Calu3 (cell line): Measurements from ENCODE around the gene MTMR3. TPM values are rescaled to one million over a fixed set of nuclear protein-coding genes. Genes with fewer than 3 reads are reported as not detected.

Experiments used
- BruUV-seq: library from RNA; stranded (reverse); fragments of 400-500 nt; replicated peaks from 2 replicates; lab custom pipeline; 2021; lab: Mats Ljungman, UMichigan
- CTCF ChIA-PET: fragments of 300-600 bp; sonication (Branson Sonifier 250); formaldehyde crosslinking; loops from one replicate; lab custom pipeline; 2022; ENCODE audit warnings: antibody characterized with exemption; lab: Charles Lee
- DNase-seq: peaks from one replicate; pipeline ENCODE4 v3.0.0; 2022
- H3K27ac Mint-ChIP-seq: one replicate; pipeline ENCODE4 v1.8.0; 2022; ENCODE audit warnings: mixed read lengths; ENCODE audit not compliant: unreplicated experiment
- H3K27me3 Mint-ChIP-seq: one replicate; pipeline ENCODE4 v1.8.0; 2022; ENCODE audit warnings: mixed read lengths; ENCODE audit not compliant: unreplicated experiment
- H3K36me3 Mint-ChIP-seq: one replicate; pipeline ENCODE4 v1.8.0; 2022; ENCODE audit warnings: mild to moderate bottlenecking, moderate library complexity, mixed read lengths; ENCODE audit not compliant: insufficient read depth, unreplicated experiment
- H3K4me1 Mint-ChIP-seq: one replicate; pipeline ENCODE4 v1.8.0; 2022; ENCODE audit warnings: mild to moderate bottlenecking, low read depth, mixed read lengths; ENCODE audit not compliant: unreplicated experiment
- H3K4me3 Mint-ChIP-seq: one replicate; pipeline ENCODE4 v1.8.0; 2022; ENCODE audit warnings: mild to moderate bottlenecking, low read depth, moderate library complexity, mixed read lengths; ENCODE audit not compliant: unreplicated experiment
- H3K9me3 Mint-ChIP-seq: one replicate; pipeline ENCODE4 v1.8.0; 2022; ENCODE audit warnings: low read depth, mixed read lengths; ENCODE audit not compliant: unreplicated experiment
- CTCF ChIP-seq: fragments of 200-600 bp; IDR thresholded peaks from one replicate; pipeline ENCODE4 v1.8.0; 2022; ENCODE audit warnings: antibody characterized with exemption; ENCODE audit not compliant: unreplicated experiment
- intact Hi-C: fragments of 100-400 bp; cut with micrococcal nuclease; formaldehyde crosslinking; loops from one replicate; pipeline ENCODE4 v1.10.0; 2022; ENCODE audit not compliant: unreplicated experiment
- total RNA-seq: library from RNA; stranded (reverse); gene quantifications from 2 replicates; pipeline ENCODE4 v1.2.3, GENCODE V29; 2022

The MTMR3 gene
- total RNA-seq, 1 experiment from 2014 or later: 34.5 TPM

GRCh38 chr22:29914991-29915533 lies 32.1 kb downstream of the MTMR3 start:
- no peak for DNase-seq
- H3K4me1 Mint-ChIP-seq: peaks cover 59% of the 10 kb centered on the region

GRCh38 chr22:29916007-29916544 lies 33.1 kb downstream of the MTMR3 start:
- no TSS peak for BruUV-seq
- H3K36me3 Mint-ChIP-seq: no peaks in the 10 kb centered on the region
- CTCF ChIA-PET: interaction anchor here (0.6 to 2.5 kb wide), 2 partner anchors 8 to 267 kb away, joined by 3 to 6 read pairs; no protein-coding TSS in a partner anchor
- H3K27me3 Mint-ChIP-seq: no peaks in the 10 kb centered on the region
- TF ChIP-seq CTCF: no peak
- intact Hi-C loops: no loop called here
- H3K9me3 Mint-ChIP-seq: no peaks in the 10 kb centered on the region
- no peak overlapping the region for H3K4me3 Mint-ChIP-seq
- peaks cover 59% of the 10 kb centered on the region for H3K4me1 Mint-ChIP-seq
- H3K27ac Mint-ChIP-seq: no peak overlapping the region
- no peak for DNase-seq

More at GRCh38 chr22:29914991-29915533, 32.1 kb downstream of the MTMR3 start:
- no peaks in the 10 kb centered on the region for H3K9me3 Mint-ChIP-seq
- H3K4me3 Mint-ChIP-seq: no peak overlapping the region
- H3K27me3 Mint-ChIP-seq: no peaks in the 10 kb centered on the region
- no peak overlapping the region for H3K27ac Mint-ChIP-seq
- CTCF ChIA-PET: no interaction called here
- H3K36me3 Mint-ChIP-seq: no peaks in the 10 kb centered on the region
- intact Hi-C loops: no loop called here
- BruUV-seq: no TSS peak
- TF ChIP-seq CTCF: no peak

GRCh38 chr22:29917052-29917902 lies 34.3 kb downstream of the MTMR3 start:
- DNase-seq: no peak
- Mint-ChIP-seq H3K27me3 (no peaks in the 10 kb centered on the region), H3K27ac (no peak overlapping the region)

More at GRCh38 chr22:29917052-29917902, 34.3 kb downstream of the MTMR3 start:
- intact Hi-C loops: no loop called here
- no peaks in the 10 kb centered on the region for H3K36me3 Mint-ChIP-seq
- H3K4me1 Mint-ChIP-seq: peaks cover 47% of the 10 kb centered on the region
- no peak for TF ChIP-seq CTCF
- H3K4me3 Mint-ChIP-seq: no peak overlapping the region
- H3K9me3 Mint-ChIP-seq: no peaks in the 10 kb centered on the region
- CTCF ChIA-PET: interaction anchor here (0.7 to 2.5 kb wide), 2 partner anchors 9 to 11 kb away, joined by 6 read pairs; no protein-coding TSS in a partner anchor
- BruUV-seq: no TSS peak
